ENCODE results near the gene VPS35L.

The VPS35L gene

DNA sequence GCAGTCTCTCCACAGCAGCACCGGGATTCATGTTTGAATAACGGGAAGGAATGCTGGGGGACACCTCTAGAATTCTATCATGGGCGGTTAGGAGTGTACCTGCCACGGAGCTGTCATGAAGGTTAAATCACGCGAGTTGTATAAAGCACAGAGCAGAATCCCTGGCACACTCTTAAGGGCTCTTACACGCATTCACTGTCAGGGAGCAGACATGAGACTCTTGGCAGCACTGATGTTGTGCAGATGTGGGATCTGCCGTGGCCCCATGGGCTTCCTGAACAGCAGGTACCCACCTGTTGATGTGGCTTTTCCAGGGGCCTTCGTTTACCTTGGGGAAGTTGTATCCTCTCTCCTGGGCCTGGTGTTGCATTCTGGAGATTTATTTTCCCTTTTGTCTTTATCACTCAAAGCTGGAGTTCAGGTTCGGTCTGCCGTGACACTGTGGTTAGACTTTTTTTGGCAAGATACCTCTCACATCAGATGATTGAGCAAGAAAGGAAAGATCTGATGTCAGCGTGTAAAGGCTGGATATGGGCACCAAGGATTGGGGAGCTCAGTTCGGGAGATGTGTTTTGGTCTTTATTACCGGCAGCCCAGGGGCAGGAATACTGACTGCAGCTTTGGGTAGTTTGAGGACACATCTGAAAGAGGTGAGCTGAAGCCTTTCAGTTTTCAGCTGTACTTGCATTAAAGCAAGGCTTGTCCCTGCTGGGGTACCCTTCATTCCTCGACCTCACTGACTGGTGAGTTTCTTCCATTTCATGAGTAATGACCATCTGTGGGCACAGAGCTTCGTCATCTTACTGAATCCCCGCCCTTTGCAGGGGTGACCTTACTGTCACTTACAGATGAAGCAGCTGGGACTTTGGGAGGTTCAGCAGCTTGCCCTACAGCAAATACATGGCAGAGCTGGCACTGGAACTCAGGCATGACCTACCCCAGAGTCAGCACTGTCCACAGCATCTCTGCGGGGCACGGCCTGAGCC, 143.3 kb downstream of the VPS35L start:
- no peak for DNase-seq

DNA sequence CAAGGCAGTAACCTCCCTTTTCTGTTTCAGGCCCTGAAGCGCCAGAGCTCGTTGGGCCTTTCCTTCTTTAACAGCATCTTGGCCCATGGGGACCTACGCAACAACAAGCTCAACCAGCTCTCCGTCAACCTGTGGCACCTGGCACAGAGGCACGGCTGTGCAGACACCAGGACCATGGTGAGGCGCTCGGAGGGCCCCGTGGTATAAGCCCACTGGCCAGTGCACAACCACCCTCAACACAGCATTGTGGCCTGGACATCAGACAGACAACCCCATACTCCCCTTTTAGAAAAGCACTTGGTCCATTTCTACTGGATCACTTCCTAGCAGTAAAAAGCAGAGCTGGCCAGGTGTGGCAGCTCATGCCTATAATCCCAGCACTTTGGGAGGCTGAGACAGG, 144.0 kb downstream of the VPS35L start:
- no peak for DNase-seq

DNA sequence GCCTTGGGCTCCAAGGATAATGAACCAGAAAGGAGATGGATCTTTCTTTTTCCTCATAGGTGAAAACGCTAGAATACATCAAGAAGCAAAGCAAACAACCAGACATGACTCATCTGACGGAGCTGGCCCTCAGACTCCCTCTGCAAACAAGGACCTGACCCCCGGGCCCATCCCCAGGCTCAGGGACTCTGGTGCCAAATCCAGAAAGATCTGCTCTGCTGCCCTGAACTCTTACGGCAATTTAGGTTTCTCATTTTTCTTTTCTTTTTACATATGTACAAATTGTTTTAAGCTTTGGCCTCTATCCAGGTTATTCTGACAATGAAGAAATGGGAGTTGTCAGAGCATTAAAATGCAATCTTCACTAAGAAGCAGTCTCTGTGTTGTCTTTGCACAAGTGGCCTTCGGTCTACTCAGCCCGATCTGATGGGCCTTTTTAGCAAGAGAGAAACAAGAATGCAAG, 144.8 kb downstream of the VPS35L start:
- DNase-seq, result no peak

DNA sequence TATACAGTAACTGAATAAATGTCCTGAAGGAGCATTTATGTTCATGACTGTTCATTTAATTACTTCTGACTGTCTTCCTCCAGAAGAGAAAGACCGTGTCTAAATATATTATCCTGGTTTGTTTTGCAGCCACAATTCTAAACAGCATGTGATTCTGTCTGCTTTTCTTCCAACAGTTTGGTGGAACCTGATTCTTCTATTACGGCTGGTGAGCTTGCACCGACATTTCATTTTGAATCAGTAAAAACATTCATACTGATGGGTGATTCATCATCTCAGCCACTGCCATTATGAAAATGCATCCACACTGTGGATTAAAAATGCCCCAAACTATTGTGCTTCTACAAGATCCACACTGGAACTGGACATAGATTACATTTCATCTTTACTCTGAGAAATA, 145.6 kb downstream of the VPS35L start:
- DNase-seq, result no peak

DNA sequence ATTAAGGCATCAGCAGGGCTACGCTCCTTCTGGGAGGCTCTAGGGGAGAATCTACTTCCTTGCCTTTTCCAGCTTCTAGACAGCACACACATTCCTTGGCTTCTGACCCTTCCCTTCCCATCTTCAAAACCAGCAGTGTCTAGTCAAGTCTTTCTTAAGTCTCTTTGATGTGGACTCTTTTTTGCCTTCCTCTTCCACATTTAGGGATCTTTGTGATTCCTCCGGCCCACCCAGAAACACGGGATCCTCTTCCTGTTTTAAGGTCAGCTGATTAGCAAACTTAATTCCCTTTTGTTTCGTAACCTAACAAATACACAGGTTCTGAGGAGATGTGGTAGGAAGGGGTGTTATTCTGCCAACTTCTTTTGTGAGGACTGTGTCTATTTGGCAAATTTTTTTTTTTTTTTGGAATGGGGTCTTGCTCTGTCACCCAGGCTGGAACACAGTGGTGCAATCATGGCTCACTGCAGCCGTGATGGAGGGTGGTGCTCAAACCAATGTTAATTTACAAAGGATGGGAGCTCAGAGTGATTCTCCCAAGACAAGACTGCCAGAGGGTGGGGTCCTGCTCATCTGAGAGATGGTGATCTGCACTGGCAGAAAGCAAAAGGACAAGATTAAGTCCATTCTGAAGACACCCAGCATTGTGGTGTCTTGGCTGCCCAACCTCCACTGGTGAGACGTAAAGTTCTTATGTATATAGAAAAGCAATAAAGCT, 147.8 kb downstream of the VPS35L start:
- DNase-seq, result no peak

DNA sequence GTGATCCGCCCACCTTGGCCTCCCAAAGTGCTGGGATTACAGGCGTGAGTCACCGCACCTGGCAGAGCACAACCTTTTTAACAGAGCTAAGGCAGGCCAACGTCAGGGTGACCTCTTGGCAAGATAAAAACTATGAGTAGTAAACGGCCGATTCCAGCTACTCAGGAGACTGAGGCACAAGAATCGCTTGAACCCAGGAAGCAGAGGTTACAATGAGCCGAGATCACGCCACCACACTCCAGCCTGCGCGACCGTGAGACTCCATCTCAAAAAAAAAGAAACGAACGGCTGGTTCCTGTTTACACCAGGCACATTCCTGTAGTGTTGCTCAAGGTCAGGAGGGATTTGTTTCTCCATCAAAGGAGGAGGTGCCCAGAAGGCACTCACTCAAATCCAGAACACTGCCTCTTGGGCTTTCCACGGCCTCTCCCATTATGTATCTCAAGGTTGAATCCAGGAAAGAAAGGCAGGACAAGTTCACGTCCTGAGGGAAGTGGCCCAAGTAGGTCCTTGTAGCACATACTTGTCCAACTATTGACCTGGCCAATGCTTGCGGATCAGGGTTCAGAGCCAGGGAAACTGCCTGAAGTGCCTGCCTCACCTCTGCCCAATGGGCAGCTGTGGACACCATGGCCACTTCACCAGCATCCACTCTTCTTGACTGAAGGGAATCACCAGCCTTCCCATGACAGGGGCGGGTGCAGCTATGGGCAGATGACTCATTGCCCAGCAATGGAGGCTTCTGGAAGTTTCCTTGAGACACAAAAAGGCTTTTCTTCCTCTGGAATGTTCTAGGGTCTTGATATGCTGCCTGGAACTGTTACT, 149.0 kb downstream of the VPS35L start:
- DNase-seq, result no peak

DNA sequence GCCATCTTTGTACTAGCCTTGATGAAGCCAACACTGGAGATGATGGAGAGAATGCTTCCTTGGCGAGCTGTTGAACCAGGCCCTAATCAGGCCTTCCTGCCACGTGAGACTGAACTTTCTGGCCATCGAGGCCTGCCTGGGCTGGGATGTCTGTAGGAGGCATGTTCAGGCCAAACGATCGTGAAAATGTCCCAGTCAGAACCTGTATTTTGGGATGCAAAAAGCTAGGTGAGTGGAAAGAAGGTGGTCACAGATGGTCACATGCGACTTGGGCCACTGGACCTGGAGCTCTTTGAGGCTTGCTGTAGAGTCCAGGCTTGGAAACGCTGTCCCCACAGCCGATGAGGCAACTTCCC, 149.6 kb downstream of the VPS35L start:
- no peak for DNase-seq

DNA sequence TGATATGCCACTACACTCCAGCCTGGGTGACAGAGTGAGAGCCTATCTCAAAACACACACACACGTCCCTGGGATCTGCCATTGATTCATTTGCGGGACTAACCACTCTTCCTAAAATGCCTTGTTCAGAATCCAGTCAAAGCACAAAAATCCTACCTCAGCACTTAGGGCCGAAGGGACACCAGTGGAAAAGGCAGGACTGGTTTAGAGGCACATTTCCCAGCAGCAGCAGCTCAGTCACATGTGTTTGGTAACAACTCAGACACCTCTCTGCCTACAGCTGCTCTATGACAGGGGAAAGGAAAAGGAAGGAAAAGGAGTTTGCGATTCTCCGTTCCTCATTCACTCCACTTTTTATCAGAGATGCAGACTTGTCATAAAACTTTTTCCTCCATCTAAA, 150.3 kb downstream of the VPS35L start:
- DNase-seq, result no peak

DNA sequence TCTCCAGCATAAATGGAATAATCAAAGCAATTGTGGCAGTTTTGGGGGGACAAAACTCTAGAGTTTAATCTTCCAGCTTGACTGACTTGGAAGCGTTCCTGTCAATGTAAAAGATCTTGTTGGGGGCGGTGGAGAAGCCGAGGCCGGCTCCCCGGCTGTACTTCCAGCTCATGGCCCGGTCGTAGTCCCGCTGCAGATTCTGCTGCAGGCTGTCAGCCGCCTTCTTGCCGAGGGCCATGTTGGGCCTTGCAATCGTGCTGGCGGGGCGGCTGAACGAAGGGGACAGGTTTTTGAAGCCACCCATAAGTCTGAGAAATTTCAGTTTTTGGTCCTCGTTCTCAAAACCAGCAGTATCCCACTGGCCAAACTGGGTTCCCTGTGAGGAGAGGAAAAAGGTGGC, 151.3 kb downstream of the VPS35L start:
- DNase-seq, result no peak

DNA sequence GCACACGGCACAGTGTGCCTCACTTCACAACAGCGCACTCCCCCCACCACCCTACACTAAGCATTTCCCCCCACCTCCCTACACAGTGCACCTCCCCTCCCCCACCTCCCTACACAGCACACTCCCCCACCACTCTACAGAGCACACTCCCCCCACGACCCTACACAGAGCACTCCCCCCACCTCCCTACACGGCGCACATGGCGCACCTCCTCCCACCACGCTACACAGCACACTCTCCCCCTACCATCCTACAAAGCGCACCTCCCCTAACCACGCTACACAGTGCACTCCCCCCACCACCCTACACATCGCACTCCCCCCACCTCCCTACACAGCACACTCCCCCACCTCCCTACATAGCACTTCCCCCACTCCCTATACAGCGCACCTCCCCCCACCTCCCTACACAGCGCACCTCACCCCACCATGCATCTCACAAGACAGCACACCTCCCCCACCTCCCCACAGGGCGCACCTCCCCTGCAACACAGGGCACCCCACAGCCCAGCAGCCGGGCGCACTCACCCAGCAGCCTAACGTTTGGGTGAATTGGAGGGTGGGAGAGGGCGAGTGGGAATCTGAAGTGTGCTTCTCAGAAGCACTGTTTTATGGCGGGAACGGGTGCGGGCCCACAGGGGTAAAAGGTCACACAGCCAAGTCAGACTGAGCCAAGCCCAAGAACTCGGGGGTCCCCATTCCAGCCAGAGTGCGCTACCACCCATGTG, 152.2 kb downstream of the VPS35L start:
- no peak for DNase-seq

DNA sequence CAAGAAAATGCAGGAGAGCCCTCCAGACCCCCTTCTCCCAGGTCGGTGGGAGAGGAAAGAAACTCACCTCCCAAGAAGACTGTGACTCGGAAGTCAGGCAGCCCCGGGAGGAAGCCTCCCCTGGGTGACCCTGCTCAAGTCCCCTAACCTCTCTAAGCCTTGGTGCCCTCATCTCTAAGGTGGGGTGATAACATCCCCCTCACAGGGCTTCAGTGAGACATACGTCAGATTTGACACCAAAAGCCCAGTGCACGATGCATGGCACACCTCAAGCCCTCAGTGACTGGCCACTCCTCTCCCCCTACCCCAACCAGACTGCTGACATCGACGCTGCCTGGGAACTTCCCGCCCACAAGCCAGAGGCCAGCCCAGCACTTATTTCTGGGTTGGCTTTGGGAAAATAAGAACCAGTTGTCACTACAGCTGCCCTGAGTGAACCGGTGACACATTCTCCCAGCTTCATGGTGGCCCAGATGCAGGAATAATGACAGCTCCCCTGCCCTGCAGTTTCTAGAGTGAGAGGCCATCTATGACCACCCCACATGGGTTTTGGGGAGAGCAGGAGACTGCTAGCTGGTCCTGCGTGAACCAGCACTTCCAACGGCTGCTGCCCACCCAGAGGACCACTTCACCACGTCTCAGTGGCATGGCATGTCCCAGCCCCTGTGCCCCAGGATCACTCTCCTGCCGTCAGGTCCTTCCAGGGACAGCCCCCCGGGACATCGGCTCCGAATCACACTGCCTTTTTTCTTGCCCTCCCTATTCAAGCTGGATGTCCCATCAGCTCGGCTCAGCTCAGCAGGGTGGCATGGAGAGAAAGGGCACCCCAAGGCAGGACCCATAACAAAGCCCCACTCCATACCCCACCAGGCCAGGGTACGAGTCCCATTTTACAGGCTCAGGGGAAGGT, 153.0 kb downstream of the VPS35L start:
- DNase-seq, result no peak

DNA sequence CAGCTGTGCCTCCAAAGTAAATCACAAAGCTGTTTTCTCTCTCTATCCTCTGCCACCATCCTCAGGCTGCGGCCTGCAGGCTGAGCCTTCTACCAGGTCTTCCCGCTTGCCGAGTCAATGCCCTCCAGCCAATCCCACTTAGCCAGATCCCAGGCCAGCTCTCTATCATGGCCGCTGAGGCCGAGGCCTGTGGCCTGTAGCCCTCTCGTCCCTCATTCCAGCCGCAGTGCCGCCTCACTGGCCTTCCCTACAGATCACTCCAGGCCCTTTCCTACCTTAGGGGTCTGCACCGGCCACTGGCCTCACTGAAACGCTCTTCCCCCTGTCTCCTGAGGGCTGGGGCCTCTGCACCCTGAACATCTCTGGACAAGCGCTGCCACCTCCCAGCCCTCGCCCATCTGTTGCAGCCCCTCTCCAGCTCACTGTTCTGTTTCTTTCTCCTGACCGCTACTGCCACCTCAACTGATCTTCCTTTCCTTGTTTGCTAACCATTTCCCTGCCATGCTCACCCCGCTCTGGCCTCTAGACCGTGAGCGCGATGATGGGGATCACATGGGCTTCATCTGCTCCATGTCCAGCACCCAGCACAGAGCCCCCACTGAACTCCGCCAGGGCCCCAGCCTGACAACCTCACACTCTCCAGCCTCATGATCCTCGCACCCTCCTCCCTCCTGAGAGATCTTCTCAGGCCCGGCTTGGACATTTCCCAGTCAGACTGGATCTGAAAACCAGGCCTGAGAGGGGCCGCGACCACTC, 154.1 kb downstream of the VPS35L start:
- no peak for DNase-seq

DNA sequence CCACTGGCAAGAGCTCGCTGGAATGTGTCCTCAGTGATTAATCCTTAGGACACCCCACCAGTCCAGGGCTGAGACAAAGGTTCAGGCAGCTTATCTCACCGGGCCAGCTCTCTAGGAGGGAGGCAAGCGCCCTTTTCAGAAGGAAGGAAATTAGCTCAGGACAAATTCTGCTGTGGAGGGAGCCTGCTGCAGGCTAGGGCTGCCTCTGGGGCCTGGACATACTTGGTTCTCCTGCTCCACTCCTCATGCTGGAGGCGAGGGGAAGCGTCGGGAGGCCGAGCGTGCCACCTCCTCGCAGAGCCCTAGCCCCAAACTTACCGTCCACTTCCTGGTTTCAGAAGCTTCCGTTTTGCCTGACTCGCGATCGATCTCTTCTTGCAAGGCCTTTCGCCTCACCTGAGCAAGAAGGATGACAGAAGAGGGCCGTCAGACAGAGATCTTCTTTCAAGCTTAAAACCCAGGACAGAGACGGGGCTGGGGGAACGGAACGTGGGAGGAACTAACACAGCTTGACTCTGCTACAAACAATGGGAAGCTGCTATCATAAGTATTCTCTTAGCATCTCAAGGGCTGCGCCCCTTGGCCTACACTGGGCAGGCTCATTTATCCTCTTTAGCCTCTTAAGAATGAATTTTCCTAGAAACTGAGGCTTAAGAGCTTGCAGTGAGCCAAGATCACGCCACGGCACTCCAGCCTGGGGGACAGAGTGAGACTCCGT, 154.8 kb downstream of the VPS35L start:
- no peak for DNase-seq

DNA sequence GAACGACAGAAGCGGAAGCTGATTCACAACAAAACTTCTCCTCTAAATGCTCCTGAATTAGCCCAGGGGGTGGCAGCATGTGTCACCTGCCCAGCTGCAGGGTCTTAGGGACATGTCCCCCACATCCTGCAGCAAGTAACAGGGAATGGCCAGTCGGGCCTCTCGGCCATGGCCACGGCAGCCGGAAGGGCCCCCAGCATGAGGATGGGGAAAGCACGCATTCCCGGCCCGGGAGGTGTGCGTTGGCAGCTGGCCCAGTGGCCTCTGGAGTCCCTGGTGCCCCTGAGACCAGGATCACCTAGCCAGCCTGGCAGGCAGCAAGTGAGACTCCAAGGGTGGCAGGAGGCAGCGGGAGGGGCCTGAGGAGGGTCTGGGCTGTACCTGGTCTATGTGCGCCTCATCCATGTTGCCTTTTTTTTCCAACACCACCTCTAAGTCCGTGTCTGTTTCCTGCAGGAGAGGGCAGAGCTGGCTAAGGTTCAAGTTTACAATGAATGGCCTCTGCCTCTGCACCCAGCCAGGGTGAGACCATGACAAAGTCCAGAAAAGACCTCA, 155.6 kb downstream of the VPS35L start:
- no peak for DNase-seq

DNA sequence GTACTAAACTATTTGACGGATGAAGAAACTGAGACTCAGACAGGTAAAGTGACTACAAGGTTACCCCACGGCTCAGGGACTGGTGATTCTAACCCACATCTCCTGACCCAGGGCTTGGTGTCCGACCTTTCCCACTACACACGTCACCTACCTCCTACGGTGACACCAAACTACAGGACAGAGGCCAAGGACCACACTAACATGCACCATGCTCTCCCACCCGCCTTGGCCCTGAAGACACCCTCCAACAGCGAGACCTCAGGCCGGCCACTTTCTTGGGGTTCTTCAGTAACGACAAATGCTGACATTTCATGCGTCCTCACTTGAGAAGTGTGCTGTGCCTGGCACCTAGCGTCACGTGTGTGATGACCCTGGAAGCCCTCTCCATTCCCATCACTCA, 156.1 kb downstream of the VPS35L start:
- DNase-seq, result no peak

DNA sequence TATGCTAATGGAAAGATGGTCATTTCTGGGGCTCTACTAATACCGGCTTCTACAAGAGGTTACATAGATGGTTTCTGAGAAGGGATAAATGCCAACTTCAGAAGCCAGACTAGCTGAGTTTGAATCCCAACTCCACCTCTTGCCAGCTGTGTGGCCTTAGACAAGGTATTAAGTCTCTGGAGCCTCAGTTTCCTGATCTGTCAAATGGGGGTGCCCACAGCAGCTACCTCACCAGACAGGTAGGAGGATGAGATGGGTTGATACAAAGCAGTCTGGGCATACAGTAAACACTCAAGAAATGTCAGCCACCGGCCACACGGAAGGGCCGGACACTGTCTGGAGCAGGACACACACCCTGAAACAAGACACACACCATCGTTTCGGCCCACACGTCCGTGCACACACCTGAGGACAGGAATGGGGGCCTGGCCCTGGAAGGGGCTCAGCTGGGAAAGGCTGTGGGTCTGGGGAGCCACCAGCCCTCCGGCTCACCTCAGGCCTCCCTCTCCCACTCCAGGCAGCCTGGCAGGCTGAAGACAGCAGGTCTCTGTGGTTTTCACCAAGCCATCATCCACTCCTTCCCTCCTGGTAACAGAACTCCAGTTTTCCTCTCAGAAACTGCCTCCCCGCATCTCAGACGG, 157.0 kb downstream of the VPS35L start:
- DNase-seq, result no peak

DNA sequence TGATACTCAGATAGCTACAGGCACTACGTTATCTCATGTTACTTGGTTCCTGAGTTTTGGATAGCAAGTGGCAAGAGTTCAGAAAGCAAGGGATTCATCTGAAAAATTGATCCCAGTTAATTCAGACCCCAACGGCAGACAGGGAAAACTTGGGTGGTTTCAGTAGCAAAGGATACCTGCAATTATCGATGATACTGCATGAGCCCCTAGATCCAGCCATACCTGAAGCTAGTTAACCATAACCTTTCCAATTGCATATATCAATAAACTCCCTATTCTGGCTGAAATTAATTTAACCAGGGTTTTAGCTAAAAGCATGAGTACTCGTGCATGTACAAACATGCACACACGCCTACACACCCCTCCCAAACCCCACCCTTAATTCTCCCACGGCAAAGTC, 158.2 kb downstream of the VPS35L start:
- DNase-seq, result no peak

DNA sequence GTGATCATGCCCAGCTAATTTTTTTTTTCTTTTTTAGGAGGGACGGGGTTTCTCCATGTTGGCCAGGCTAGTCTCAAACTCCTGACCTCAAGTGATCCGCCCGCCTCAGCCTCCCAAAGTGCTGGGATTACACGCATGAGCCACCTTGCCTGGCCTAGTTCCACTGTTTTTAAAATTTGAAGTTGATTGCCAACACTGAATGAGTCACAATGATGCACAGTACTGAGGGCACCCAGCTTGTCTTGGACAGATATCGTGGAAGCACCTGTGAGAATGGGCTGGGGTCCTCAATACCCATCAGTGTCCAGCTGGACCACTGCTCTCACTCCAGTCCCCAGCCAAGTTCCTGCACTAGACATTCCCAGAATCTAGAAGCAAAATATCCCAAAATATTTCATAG, 160.1 kb downstream of the VPS35L start:
- DNase-seq, result no peak

DNA sequence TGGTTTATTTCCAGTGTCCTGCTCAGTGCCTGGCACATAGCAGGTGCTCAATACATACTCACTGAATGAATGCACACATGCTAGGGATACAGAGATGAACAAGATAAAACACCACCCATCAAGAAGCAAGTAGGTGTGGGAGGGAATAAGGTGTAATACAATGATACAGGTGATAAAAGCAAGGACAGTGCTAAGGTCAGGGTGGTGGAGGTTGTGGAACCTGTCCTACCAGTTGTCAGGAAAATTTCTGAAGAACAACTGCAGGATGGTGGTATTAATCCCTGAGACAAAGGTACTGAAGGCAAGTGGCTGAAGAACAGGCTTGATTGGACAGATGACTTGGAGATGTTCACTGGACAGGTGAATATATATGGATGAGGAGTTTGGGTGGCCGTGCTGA, 160.7 kb downstream of the VPS35L start:
- no peak for DNase-seq
